MCF 10A (cell line): ENCODE results near the gene ZNF407. TPM values are rescaled to one million over a fixed set of nuclear protein-coding genes. Genes with fewer than 3 reads are reported as not detected.

Source experiments
- BruUV-seq: library from RNA; stranded (reverse); fragments of 400-500 nt; replicated peaks from 2 replicates; lab custom pipeline; 2021; lab: Mats Ljungman, UMichigan
- CTCF ChIA-PET: fragments of 300-600 bp; sonication (Branson Sonifier 250); formaldehyde crosslinking; extraction: SDS; loops from one replicate; lab custom pipeline; 2021; ENCODE audit warnings: antibody characterized with exemption, inconsistent platforms; lab: Yijun Ruan, JAX
- POLR2A ChIA-PET: fragments of 300-600, 350-650 bp; sonication (Branson Sonifier 250); formaldehyde crosslinking; extraction: SDS; loops from one replicate; lab custom pipeline; 2020; ENCODE audit warnings: antibody characterized with exemption, inconsistent platforms; lab: Yijun Ruan, JAX
- DNase-seq: peaks from one replicate; pipeline ENCODE4 v3.0.0-alpha.2; 2018; ENCODE audit not compliant: unreplicated experiment
- H3K27ac Mint-ChIP-seq: one replicate; pipeline ENCODE4 v1.8.0; 2022; ENCODE audit warnings: mild to moderate bottlenecking, low read depth, mixed read lengths; ENCODE audit not compliant: unreplicated experiment
- H3K27me3 Mint-ChIP-seq: one replicate; pipeline ENCODE4 v1.8.0; 2022; ENCODE audit warnings: mixed read lengths; ENCODE audit not compliant: insufficient read depth, unreplicated experiment
- H3K36me3 Mint-ChIP-seq: one replicate; pipeline ENCODE4 v1.8.0; 2022; ENCODE audit warnings: mild to moderate bottlenecking, moderate library complexity, mixed read lengths; ENCODE audit not compliant: insufficient read depth, unreplicated experiment
- H3K4me1 Mint-ChIP-seq: one replicate; pipeline ENCODE4 v1.8.0; 2022; ENCODE audit warnings: mixed read lengths; ENCODE audit not compliant: insufficient read depth, unreplicated experiment
- H3K4me3 Mint-ChIP-seq: one replicate; pipeline ENCODE4 v1.8.0; 2022; ENCODE audit warnings: mild to moderate bottlenecking, moderate library complexity, mixed read lengths; ENCODE audit not compliant: unreplicated experiment
- H3K9me3 Mint-ChIP-seq: one replicate; pipeline ENCODE4 v1.8.0; 2022; ENCODE audit warnings: mixed read lengths; ENCODE audit not compliant: unreplicated experiment
- intact Hi-C: fragments of 100-400 bp; cut with micrococcal nuclease; formaldehyde crosslinking; loops from 2 replicates; pipeline ENCODE4 v1.14.1; 2022
- total RNA-seq: library from RNA; stranded (reverse); gene quantifications from 2 replicates; pipeline ENCODE4 v1.2.3, GENCODE V29; 2022
- TF ChIP-seq, protein P1 (sequence below): fragments of 200-600 bp; IDR thresholded peaks from one replicate; pipeline ENCODE4 v1.8.0; 2022; ENCODE audit warnings: antibody characterized with exemption, mild to moderate bottlenecking; ENCODE audit not compliant: unreplicated experiment

The ZNF407 gene
- total RNA-seq, 1 experiment from 2014 or later = 9.5 TPM

DNA sequence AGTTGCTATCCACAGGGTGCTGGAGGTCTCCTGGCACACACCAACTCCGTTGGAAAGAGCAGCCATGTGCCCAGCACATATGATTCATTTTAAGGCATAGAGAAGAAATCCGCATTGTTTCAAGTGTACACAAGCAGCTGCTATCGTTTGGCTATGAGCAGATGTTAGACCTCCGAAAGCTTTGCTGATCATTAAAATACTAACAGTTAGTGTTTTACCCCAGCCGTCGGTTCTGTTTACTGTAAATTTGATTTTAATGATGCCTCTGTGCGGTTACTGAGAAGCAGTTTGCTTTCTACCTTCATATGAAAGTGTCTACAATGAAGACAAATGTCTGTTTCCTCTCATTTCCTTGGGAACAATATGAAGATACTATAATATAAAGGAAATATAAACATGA, 456.4 kb downstream of the ZNF407 start:
- TF ChIP-seq, protein P1, sequence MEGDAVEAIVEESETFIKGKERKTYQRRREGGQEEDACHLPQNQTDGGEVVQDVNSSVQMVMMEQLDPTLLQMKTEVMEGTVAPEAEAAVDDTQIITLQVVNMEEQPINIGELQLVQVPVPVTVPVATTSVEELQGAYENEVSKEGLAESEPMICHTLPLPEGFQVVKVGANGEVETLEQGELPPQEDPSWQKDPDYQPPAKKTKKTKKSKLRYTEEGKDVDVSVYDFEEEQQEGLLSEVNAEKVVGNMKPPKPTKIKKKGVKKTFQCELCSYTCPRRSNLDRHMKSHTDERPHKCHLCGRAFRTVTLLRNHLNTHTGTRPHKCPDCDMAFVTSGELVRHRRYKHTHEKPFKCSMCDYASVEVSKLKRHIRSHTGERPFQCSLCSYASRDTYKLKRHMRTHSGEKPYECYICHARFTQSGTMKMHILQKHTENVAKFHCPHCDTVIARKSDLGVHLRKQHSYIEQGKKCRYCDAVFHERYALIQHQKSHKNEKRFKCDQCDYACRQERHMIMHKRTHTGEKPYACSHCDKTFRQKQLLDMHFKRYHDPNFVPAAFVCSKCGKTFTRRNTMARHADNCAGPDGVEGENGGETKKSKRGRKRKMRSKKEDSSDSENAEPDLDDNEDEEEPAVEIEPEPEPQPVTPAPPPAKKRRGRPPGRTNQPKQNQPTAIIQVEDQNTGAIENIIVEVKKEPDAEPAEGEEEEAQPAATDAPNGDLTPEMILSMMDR = no peak
- Mint-ChIP-seq H3K4me1 (no peaks in the 10 kb centered on the region), H3K27me3 (no peaks in the 10 kb centered on the region), H3K4me3 (no peak overlapping the region), H3K36me3 (peaks cover 7% of the 10 kb centered on the region), H3K9me3 (no peaks in the 10 kb centered on the region), H3K27ac (no peak overlapping the region)
- BruUV-seq = no TSS peak
- intact Hi-C loops = no loop called here
- ChIA-PET CTCF (no interaction called here), POLR2A (no interaction called here)
- no peak for DNase-seq

DNA sequence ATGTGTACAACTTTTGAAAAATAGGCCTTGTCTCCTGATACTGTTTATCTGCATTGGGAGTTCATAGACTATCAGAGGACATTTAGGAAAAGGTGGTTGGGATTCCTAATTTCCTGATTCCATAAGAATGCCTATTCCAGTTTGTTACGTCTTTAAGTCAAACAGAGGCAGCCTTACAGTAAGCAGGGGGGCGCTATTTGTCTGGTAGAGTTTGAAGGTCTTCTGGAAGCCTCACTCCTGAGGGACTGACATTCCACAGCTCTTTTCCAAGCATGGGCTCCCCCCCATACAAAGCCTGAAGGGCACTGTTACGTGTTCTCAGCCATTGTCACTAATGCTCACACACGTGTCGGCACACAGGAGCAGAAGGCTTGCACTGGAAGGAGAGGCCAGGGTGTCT, 456.9 kb downstream of the ZNF407 start:
- DNase-seq = no peak
- H3K4me1 Mint-ChIP-seq = no peaks in the 10 kb centered on the region
- H3K27me3 Mint-ChIP-seq = no peaks in the 10 kb centered on the region
- CTCF ChIA-PET = no interaction called here
- H3K4me3 Mint-ChIP-seq = no peak overlapping the region
- H3K36me3 Mint-ChIP-seq = peaks cover 7% of the 10 kb centered on the region
- POLR2A ChIA-PET = no interaction called here
- intact Hi-C loops = no loop called here
- TF ChIP-seq, protein P1 = no peak
- BruUV-seq = no TSS peak
- no peaks in the 10 kb centered on the region for H3K9me3 Mint-ChIP-seq
- H3K27ac Mint-ChIP-seq = no peak overlapping the region

DNA sequence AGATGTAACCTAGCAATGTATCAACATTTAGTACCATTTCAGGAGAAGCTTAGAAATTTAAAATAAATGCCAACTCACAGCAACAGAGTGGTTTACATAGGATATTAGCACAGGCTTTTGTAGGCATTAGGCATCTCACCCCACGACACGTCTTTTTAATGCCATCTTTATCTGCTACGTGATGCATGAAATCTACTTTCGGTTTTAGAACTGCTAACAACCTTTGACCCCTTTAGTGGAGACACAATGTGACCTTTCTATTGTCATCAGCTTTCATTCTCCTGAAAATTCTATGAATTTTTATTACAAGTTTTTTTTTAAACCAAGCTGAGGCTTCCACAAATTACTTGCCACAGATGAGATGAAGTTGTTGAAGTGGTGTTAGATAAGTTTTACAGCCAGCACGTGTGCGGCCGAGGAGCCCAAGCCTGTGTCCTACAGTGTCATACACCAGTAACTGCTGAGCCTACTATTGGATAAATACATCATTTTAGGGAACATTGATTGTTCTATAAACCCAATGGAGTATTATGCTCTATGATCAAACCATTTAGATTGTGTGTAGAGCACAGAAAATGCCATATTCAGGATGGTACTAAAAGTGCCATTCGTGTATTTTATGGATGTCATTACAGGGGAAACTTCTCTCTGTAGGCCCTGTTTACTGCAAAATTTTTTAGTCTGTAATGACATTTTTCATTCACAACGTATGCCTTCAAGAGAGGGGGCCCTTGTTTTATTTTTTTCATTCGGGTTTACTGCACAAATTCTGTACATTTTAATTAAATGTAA, 459.7 kb downstream of the ZNF407 start:
- CTCF ChIA-PET = interaction anchor here (0.6 to 3.2 kb wide), 3 partner anchors 16 to 227 kb away, joined by 4 to 24 read pairs (median 5); no protein-coding TSS in a partner anchor
- no TSS peak for BruUV-seq

DNA sequence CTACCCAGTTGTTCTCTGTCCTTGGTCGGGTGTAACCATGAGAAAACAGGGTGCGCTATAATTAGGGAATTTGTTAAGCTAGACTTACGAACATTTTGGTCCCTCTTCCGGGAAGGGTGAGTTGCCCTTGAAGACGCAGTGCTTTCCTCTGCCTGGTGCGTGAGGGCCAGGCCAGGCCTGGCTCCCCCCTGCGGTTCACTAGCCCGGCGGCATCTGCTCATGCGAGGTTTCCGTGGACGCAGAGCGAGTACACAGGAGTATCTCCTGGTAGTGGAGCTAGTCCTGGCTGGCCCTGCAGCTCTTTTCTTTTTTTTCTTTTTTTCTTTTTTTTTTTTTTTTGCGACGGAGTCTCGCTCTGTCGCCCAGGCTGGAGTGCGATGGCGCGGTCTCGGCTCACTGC, 462.5 kb downstream of the ZNF407 start:
- Mint-ChIP-seq H3K4me3 (no peak overlapping the region), H3K4me1 (no peaks in the 10 kb centered on the region), H3K36me3 (peaks cover 8% of the 10 kb centered on the region), H3K27ac (no peak overlapping the region), H3K27me3 (no peaks in the 10 kb centered on the region), H3K9me3 (no peaks in the 10 kb centered on the region)
- TF ChIP-seq, protein P1 = no peak
- intact Hi-C loops = no loop called here
- no TSS peak for BruUV-seq
- CTCF ChIA-PET = interaction anchor here (0.6 kb wide), 1 partner anchor 1289 kb away, joined by 3 read pairs; no protein-coding TSS in a partner anchor
- no peak for DNase-seq
- POLR2A ChIA-PET = no interaction called here

More for the DNA sequence above, 459.7 kb downstream of the ZNF407 start:
- DNase-seq = no peak
- no peaks in the 10 kb centered on the region for H3K9me3 Mint-ChIP-seq
- TF ChIP-seq, protein P1 = no peak
- no peak overlapping the region for H3K27ac Mint-ChIP-seq
- H3K27me3 Mint-ChIP-seq = no peaks in the 10 kb centered on the region
- H3K4me3 Mint-ChIP-seq = no peak overlapping the region
- H3K4me1 Mint-ChIP-seq = no peaks in the 10 kb centered on the region
- POLR2A ChIA-PET = interaction anchor here (0.6 to 1.4 kb wide), 2 partner anchors 13 to 202 kb away, joined by 3 to 4 read pairs; no protein-coding TSS in a partner anchor
- no peaks in the 10 kb centered on the region for H3K36me3 Mint-ChIP-seq
- intact Hi-C loops = no loop called here
